ENCODE results near the gene RAP1B.

The RAP1B gene

DNA sequence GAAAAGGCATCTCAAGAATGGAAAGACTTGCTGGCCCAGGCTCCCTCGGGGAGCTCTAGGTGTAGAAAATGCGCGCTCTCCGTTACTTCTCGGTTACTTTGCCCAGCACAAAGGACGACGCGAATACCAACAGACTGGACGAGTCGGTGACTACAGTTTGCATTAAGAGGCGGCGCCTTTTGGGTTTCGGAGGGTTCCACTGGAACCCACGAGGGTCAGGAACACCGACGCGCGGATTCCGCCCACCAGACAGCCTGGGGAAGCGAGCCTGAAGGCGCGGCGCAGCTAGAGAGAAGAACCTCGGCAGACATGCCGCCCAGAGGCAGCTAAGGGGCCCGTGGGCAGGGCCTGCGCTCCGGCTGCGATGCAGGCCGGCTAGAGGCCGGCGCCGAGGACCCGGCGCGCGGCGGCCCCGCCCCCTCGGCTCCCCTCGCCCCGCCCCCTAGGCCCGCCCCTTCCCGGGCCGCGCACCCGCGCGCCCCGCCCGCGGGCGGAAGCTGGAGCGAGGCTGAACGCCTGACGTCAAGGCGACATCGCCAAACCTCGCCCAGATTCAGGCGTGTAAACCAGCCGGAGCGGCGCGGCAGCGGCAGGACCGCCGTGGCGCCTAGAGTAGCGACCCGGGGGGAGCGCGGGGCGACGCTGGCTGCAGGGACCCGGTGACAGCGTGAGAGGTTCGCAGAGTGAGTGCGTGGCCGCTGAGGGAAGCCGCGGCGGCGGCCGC is at the start of gene RAP1B:
RAP1B (plus strand) TSS at position 530 of the 724 bp plus-strand sequence. CDS start 37,826 bp downstream, outside the sequence.
- in situ Hi-C loops (cut with MboI; ENCODE audit: low sequenced_read_pairs), result no loop called here

DNA sequence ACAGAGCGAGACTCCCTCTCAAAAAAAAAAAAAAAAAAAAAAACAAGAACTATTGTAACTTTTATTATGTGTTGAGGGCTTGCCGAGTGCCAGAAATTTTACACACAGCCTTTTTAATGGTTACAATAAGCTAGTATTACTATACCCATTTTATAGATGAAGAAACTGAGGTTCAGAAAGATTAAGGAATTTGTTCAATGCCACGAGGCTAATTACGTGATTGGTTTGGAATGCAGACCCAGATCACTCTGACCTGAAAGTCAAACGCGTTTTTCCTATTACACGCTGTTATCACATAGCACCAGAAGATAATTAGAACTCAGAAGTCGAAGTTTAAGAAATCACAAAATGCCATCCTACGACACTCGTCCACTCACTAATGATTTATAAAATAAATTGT is 48.9 kb upstream of the RAP1B start:
- in situ Hi-C loops (cut with MboI; ENCODE audit: low sequenced_read_pairs), result no loop called here

DNA sequence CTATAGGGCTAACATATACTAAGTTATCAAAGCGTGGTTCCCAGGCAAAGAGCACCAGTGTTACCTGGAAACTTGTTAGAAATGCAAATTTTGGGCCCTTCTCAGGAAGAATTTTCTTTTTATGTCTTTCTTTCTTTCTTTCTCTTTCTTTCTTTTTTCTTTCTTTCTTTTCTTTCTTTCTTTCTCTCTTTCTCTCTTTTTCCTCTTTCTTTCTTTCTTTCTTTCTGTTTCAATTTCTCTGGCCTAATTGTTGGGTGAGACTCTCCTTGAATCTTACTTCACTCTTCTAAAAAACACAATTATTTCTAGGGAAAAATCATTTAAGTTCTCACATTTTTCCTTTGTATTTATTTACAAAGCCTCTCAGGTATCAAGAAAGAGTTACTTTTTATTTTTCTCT is 46.5 kb upstream of the RAP1B start:
- in situ Hi-C loops (cut with MboI; ENCODE audit: low sequenced_read_pairs), result no loop called here

DNA sequence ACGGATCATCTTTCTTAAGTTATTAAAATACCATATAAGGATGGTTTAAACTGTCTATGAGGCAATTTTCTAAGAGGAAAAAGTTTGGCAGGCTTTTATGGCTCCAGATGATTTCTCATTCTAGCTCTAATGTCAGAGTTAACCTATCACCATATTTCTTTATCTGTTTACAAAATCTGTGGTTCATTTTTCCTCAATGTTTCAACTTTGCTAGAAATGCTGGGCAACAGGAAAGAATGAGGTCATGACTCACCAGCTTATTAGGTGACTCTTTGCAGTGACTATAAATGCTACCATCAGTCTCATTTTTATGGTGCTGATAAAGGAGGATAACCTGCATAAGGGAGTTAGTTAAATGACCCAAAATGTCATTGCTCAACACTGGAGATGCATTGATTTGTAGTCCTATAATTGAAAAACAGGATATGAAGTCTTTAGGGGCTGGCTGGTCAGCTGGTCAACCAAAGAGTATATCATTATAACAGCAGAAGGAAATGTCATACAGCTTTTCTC is 45.3 kb upstream of the RAP1B start:
- in situ Hi-C loops (cut with MboI; ENCODE audit: low sequenced_read_pairs), result no loop called here

DNA sequence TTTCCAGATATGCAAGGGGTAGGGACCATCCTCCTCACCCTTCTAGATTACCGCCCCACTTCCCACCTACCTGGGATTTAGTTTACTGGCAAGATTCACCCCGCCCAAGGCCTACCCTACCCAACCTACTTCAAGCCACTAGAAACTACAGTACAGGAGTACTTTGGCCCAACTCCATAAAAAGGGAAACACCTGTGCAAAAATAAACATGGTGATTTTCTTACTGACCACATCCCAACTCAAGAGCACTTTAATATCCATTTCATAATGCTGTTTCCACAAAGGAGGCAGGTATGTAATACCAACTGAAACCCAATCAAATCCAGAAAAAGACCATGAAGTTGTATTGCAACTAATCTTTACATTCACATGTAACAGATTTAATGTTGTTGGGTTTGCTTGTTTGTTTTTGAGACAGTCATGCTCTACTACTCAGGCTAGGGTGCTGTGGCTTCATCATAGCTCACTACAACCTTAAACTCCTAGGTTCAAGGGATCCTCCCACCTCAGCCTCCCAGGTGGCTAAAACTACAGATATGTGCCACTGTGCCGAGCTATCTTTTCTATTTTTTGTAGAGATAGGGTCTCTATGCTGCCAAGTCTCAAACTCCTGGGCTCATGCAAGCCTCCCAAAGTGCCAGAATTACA is 41.7 kb upstream of the RAP1B start:
- in situ Hi-C loops (cut with MboI; ENCODE audit: low sequenced_read_pairs), result no loop called here

DNA sequence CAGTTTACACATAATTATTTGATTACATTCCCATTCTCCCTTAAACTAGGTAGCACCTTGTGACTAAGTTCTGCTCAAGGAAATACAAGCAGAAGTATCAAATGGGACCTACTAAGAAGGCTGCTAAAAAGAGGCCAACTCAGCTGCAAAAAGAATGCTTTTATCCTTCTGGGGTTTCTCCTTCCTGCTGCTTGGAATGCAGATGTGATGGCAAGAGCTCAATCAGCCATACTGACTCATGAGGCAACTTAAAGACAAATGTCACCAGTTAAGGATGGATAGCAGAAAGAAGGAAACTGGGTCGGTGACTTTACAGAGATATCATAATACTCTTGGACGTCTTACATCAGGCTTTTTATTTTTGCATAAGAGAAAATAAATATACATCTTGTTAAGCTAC is 38.0 kb upstream of the RAP1B start:
- in situ Hi-C loops (cut with MboI; ENCODE audit: low sequenced_read_pairs), result no loop called here

DNA sequence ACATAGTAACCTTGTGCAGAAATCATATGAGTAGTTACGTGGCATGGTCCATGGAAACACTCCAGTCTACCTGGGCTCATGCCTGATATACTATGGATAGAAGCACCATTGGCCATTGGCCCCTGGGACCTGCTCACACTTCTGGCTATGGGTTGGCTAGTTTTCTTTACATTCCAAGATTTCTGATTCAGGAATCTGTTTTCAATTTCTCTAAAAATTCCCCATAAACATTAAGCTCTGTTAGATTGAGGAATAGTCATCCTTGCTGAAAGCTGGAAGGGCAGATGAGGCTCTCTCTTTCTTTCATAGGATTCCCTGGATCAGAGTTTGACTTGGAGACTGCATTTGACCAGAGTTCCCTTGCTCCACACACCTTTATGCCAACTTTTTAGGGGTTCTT is 37.3 kb upstream of the RAP1B start:
- in situ Hi-C loops (cut with MboI; ENCODE audit: low sequenced_read_pairs), result no loop called here

DNA sequence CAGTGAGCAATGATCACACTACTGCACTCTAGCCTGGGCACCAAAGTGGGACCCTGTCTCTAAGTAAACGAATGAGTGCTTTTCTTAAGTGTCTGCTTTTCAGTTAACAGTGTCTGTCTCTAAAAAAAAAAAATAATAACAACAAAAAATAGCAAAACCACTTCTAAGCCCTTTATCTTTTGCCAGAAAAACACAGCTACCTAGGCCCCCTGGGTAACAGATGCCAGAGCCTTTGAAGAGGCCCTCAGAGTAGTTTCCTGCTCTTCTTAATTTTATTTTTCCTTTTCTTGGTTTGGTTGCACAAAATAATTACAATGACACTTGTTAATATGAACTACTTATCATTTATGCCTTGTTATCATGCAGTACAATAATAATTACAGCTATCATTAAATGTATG is 32.8 kb upstream of the RAP1B start:
- in situ Hi-C loops (cut with MboI; ENCODE audit: low sequenced_read_pairs), result no loop called here

DNA sequence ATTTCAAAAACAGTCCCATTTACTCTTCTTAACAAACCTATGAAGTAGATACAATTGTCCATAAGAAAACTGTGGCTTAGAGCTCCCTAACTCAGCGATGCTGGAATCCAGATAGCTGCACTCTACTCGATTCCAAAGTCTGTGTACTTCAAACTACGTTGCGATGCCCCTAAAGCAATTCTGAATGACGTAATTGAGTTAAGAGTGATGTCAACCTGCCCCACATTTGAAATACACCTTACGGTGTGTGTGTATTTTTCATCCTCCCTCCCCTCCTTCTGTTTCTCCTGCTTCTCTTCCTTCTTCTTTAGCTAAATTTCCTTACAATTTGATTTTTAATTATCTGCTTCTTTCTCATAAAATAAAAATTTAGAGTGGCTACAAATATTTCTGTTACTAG is 31.9 kb upstream of the RAP1B start:
- in situ Hi-C loops (cut with MboI; ENCODE audit: low sequenced_read_pairs), result no loop called here

DNA sequence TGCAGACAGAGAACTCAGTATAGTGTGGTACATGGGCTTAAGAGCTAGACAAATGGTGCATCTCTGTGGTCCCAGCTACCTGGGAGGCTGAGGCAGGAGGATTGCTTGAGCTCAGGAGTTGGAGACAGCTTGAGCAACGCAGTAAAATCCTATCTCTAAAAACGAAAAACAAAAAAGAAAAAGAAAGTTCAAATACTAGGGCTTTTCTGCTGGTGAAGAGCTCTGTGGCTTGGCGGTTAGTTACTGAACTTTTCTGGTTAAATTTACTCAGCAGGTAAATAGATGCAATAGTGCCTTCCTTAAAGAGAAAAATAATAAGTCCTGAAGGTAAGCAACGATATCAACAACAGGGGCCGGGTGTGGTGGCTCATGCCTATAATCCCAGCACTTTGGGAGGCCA is 31.4 kb upstream of the RAP1B start:
- in situ Hi-C loops (cut with MboI; ENCODE audit: low sequenced_read_pairs), result no loop called here

DNA sequence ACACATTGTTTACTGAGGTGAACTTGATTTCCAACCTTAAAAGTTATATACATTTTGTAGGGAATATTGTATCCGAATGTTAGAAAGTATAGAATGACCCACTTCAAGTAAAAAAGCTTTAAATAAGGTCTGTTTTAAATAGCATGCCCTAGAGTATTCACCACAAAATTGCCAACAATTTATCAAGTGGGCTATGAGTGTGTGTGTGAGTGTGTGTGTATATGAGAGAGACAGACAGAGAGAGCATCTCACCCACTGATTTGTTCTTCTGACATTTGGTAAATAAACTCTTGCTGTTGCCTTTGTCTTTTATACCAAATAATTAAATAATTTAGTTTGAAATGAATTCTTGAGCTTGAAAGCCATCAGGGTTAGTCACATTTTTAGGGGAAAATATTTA is 29.8 kb upstream of the RAP1B start:
- in situ Hi-C loops (cut with MboI; ENCODE audit: low sequenced_read_pairs), result no loop called here

DNA sequence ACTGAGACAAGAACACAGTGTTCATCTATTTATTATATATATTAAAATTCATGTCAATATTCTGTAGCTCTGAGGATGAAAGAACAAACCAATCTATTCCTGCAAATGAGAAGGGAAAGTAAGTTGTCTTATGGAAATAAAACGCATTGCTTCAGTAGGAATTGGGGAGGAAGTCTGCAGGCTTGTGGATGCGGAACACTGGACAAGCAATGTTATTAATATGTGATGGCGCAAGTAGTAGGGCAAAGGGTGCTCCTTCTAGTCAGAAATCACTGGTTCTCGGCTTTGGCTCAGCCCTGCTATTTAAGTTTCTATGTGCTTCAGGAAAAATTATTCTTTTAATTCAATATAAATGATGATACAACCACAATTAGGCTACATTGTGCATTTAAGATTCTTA is 28.8 kb upstream of the RAP1B start:
- in situ Hi-C loops (cut with MboI; ENCODE audit: low sequenced_read_pairs), result no loop called here

DNA sequence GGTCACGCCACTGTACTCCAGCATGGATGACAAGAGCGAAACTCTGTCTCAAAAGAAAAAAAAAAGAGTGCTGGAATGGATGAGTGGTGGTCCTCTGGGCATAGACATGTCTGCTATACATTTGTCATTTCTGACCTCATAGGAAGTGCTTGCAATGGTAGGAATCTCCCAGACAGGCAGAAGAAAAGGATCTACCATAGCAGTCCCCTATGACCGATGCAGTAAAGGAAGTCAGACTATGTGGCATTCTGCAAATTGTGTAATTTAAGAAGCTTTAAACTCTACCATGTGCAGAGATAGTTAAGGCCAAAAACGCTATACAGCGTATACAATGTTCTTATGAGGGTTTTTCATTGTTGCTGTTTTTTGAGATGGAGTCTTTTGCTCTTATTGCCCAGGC is 24.7 kb upstream of the RAP1B start:
- in situ Hi-C loops (cut with MboI; ENCODE audit: low sequenced_read_pairs), result no loop called here

DNA sequence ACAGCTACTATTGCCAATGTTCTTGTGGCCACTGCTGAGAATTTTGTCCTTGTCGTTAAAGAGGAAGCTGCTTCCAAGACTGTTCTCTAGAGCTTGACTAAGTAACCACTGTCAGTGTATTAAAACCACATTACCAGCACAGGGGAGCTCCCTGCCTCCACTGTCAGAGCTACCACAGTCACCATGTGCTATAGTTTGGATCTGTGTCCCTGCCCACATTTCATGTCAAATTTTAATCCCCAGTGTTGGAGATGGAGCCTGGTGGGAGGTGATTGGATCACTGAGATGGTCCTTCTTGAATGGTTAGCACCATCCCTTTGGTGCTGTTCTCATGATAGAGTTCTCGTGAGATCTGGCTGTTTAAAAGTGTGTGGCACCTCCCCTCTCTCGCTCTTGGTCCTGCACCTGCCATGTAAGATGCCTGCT is 23.2 kb upstream of the RAP1B start:
- in situ Hi-C loops (cut with MboI; ENCODE audit: low sequenced_read_pairs), result no loop called here

DNA sequence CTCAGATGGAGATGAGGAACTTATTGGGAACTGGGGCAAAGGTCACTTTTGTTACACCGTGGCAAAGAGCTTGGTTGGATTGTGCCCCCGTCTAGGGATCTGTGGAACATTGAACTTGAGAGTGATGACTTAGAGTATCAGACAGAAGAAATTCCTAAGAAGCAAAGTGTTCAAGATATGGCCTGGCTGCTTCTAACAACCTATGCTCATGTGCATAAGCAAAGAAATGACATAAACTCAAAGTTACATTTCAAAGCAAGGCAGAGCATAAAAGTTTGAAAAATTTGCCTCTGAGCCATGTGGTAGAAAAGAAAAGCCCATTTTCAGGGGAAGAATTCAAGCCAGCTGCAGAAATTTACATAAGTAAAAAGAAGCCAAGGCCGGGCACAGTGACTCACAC is 21.5 kb upstream of the RAP1B start:
- in situ Hi-C loops (cut with MboI; ENCODE audit: low sequenced_read_pairs), result no loop called here

DNA sequence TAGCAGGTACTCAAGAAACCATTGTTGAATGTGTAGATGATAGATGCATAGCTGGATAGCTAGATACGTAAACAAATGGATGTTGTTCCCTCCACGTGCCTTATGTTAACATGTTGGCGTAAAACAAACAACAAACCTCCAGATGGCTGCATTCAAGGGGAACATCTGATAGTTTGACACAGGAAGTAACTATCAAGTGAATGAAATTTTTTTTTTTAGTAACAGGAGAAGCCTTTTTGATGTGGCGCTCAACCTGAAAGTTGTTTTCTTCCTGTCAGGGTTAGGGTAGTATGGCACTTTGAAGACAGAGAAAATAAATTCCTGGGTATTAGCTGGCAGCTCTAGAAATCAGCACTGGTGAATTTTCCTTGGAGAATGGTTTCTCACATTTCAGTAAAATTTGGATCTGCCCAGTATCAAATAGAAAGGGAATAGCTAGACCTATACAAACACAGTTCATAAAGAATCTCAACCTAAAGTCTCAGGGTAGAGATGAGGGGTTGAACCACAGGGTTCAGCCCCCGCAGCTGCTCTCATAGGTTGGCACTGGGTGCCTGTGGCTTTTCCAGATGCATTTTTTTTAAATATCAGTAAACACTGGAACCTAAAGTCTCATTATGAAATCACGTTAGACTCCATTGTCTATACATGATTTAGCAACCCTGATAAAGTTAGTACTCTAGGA is 18.8 kb upstream of the RAP1B start:
- in situ Hi-C loops (cut with MboI; ENCODE audit: low sequenced_read_pairs), result no loop called here

DNA sequence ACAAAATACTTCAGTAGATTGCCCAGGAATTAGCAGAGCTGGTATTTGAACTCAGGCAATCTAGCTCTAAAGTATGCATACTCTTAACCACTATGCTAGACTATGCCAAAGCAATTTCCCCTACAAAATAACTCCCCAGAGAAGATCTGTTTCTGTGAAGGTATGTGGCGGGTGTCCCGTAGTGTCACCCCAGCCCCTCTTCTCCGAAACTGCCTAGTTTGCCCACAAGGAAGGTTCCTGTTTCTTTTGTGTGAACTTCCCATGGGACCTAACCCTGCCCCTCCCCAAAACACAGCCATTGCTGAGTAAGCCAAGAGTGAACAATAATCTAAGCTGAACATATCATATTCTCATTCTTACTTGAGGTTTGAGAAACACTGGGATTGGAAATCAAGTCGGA is 15.5 kb upstream of the RAP1B start:
- in situ Hi-C loops (cut with MboI; ENCODE audit: low sequenced_read_pairs), result no loop called here

DNA sequence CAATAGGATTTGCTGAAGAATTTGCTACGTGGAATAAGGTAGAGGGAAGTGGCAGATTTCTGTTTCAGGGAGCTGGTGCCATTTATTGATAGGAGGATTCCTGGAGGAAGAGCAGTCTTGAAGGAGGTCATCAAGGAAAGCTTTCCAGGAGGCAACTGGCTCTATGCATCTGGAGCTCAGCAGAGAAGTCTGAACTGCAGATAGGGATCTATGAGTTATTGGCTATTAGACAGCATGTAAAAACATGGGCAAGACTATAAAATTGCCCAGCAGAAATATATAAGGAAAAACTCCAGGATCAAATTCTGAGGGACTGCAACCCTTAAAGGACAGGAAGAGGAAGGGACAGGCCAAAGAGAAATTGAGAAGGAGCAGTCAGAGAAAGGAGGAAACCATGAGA is 8.9 kb upstream of the RAP1B start:
- in situ Hi-C loops (cut with MboI; ENCODE audit: low sequenced_read_pairs), result no loop called here

DNA sequence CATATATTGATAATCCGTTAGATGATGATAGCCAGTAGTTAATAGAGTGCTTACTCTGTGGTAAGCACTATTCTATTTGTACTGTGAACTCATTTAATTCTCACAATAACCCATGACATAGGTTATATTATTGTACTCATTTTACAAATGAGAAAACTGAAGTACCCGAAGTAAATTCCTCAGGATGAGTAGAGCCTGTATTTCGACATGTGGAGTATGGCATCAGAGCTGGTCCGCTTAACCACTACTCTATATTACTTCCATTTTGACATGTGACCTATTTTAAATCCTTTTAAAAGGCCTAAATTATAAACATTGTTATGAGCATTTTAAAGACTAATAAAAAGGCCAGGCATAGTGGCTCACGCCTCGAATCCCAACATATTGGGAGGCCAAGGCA is 8.0 kb upstream of the RAP1B start:
- in situ Hi-C loops (cut with MboI; ENCODE audit: low sequenced_read_pairs), result no loop called here

DNA sequence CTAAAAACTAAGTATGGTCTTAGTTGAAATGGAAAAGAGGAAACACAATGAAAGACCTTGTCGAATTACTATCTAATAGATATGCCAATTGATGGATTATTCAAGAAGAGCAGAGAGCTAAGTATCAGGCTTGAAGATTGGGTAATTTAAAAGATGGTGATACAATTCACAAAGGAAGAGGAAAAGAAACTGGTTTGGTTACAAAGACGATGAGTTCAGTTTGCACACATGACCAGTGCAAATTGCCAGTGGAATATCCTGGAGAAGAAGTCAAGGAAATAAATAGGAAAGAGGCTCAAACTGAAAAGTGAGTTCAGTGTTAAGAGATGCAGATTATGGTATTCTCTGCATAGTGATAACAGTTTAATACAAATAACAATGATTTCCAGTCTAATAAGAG is 2.5 kb upstream of the RAP1B start:
- in situ Hi-C loops (cut with MboI; ENCODE audit: low sequenced_read_pairs), result no loop called here

DNA sequence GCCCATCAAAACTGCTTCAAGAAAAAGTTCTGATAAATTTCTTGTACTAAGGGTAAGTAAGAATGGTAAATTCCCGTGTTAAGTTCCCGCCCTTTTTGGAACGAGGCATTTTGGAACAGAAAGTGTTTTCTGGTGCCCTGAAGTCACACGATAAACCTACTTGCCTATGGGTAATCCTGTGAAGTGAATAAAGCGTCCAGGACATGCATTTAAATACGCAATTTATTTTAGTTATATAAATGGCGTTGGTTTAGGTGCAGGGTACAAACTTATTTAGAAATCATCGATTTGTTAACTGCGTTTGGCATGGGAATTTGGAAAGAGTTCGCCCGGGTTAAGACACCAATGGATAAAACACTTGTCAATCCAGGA is 715 bp upstream of the RAP1B start:
- in situ Hi-C loops (cut with MboI; ENCODE audit: low sequenced_read_pairs), result no loop called here

Measured in HL-60/S4 (cell line).